Chondrocyte (in vitro differentiated cells): Measurements from ENCODE around the gene HLA-F. TPM values are rescaled to one million over a fixed set of nuclear protein-coding genes. Genes with fewer than 3 reads are reported as not detected.
A peak's percentile ranks its signal among the peaks of the same experiment; 100 is the strongest.

Experiments
- DNase-seq: peaks from one replicate; pipeline ENCODE4 v3.0.0; 2021; ENCODE audit warnings: mixed read lengths, low spot score
- H3K27ac Mint-ChIP-seq: one replicate; pipeline ENCODE4 v1.8.0; 2021; ENCODE audit warnings: mild to moderate bottlenecking, moderate library complexity, mixed read lengths; ENCODE audit not compliant: unreplicated experiment
- H3K27me3 Mint-ChIP-seq: 2 replicates; pipeline ENCODE4 v1.8.0; 2021; ENCODE audit warnings: low read depth, mixed read lengths
- H3K36me3 Mint-ChIP-seq: 2 replicates; pipeline ENCODE4 v1.8.0; 2021; ENCODE audit warnings: low read depth, mixed read lengths
- H3K4me1 Mint-ChIP-seq: 2 replicates; pipeline ENCODE4 v1.8.0; 2021; ENCODE audit warnings: low read depth, mild to moderate bottlenecking, mixed read lengths
- H3K4me3 Mint-ChIP-seq: one replicate; pipeline ENCODE4 v1.8.0; 2021; ENCODE audit warnings: mild to moderate bottlenecking, moderate library complexity, mixed read lengths; ENCODE audit not compliant: unreplicated experiment
- H3K9me3 Mint-ChIP-seq: 2 replicates; pipeline ENCODE4 v1.8.0; 2021; ENCODE audit warnings: low read depth, mixed read lengths
- total RNA-seq: library from RNA; stranded (reverse); gene quantifications from 3 replicates; pipeline ENCODE4 v1.2.1, GENCODE V29; 2021
- TF ChIP-seq, protein P1 (sequence below): fragments of 200-600 bp; sonication (generic); IDR thresholded peaks from 2 replicates; pipeline ENCODE4 v1.5.0; 2021; ENCODE audit warnings: antibody characterized with exemption, mild to moderate bottlenecking, moderate library complexity

HLA-F gene
- total RNA-seq, 1 donor from 2014 or later: 6.6 TPM

DNA sequence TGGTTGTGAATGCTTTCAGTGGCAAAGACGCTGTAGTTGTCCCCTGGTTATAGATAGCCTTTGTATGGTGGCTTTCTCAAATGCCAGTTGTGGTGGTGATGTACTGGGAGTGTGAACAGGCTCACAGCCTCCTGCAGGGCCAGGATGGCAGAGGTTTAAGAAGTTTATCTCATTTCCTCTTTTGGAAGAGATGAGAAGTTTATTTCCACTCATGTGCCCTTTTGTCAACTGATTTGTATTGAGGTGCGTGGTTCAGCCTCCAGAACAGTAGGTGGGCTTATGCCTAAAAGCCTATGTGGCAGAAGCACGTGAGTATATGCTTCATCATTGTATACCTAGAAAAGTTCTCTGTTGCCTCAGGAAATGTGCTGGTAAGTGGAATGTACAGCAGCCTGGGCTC, 28.6 kb upstream of the HLA-F start:
- peaks cover 5% of the 10 kb centered on the region for H3K27me3 Mint-ChIP-seq
- H3K36me3 Mint-ChIP-seq: peaks cover 2% of the 10 kb centered on the region
- DNase-seq: no peak
- TF ChIP-seq, protein P1, sequence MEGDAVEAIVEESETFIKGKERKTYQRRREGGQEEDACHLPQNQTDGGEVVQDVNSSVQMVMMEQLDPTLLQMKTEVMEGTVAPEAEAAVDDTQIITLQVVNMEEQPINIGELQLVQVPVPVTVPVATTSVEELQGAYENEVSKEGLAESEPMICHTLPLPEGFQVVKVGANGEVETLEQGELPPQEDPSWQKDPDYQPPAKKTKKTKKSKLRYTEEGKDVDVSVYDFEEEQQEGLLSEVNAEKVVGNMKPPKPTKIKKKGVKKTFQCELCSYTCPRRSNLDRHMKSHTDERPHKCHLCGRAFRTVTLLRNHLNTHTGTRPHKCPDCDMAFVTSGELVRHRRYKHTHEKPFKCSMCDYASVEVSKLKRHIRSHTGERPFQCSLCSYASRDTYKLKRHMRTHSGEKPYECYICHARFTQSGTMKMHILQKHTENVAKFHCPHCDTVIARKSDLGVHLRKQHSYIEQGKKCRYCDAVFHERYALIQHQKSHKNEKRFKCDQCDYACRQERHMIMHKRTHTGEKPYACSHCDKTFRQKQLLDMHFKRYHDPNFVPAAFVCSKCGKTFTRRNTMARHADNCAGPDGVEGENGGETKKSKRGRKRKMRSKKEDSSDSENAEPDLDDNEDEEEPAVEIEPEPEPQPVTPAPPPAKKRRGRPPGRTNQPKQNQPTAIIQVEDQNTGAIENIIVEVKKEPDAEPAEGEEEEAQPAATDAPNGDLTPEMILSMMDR: no peak
- H3K27ac Mint-ChIP-seq: no peak overlapping the region
- H3K4me3 Mint-ChIP-seq: no peak overlapping the region
- peaks cover 8% of the 10 kb centered on the region for H3K9me3 Mint-ChIP-seq
- H3K4me1 Mint-ChIP-seq: peaks cover 2% of the 10 kb centered on the region

DNA sequence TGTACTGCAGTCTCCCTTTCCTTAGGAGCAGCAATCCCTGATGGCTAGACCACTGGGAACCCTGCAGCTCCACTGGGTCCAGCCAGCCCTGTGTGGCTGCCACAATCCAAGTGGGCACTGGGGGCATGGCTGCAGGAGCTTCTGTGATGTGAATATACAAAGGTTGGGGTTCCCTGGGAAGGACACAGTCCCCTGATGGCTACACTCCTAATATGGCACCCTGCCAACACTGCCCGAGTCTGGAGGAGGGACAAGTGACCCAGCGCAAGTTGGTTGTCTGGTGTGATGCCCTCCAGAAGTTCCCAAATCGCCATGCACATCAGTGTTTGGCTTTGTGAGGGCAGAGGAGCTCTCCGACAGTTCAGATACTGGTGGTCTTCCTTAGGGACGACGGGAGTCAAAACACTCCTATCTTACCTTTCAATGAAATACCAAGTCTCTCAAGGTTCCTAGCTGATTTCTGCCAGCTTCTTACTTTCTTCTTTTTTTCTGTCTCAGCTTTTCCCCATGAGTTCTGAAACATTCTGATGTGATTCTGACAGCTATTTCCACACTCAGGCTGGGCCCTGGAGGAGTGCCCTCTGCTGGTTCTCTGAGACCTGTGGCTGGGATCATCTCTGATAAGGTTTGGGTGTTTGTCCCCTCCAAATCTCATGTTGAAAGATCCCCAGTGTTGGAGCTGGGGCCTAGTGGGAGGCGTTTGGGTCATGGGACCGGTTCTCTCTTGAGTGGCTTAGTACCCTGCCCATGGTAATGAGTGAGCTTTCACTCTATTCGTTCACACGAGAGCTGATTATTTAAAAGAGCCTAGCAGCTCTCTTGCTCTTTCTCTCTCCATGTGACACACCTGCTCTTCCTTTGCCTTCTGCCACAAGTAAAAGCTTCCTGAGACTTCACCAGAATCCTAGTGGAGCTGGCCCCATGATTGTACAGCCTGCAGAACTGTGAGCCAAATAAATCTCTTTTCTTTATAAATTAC, 26.8 kb upstream of the HLA-F start:
- Mint-ChIP-seq H3K27me3 (peaks cover 18% of the 10 kb centered on the region), H3K27ac (no peak overlapping the region), H3K9me3 (peaks cover 8% of the 10 kb centered on the region), H3K4me3 (no peak overlapping the region), H3K4me1 (no peaks in the 10 kb centered on the region), H3K36me3 (peaks cover 2% of the 10 kb centered on the region)
- DNase-seq: no peak
- TF ChIP-seq, protein P1: peak; percentile 80

DNA sequence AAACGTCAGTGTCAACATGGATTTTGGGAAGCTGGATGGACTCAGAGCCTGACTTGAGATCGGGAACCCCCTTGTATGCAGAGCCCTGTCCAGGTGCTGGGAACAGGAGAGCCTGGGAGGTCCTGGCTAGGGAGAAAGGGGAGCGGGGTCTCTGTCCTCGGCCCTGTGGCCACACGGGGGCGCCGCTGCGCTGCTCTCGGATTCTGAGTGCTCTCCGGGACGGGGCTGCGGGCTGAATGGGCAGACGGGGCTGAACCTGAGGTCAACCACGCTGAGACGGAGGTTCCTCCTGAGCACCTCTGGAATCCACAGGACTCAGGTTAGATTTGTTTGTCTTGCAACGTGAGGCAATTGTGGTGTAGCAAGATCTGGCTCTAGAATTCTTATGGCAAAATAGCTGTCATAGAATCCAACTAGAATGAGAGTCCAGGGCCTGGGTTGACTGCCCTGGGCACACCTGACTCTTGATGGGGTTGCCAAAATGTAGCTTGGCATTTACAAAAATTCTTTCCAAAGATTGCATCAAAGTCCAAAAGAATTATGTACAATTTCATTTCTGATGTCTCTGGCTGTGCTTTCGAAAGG, 20.6 kb upstream of the HLA-F start:
- TF ChIP-seq, protein P1: peak; percentile 82
- Mint-ChIP-seq H3K27ac (no peak overlapping the region), H3K27me3 (peaks cover 55% of the 10 kb centered on the region), H3K4me1 (no peaks in the 10 kb centered on the region), H3K9me3 (no peaks in the 10 kb centered on the region), H3K36me3 (no peaks in the 10 kb centered on the region), H3K4me3 (no peak overlapping the region)
- DNase-seq: no peak

DNA sequence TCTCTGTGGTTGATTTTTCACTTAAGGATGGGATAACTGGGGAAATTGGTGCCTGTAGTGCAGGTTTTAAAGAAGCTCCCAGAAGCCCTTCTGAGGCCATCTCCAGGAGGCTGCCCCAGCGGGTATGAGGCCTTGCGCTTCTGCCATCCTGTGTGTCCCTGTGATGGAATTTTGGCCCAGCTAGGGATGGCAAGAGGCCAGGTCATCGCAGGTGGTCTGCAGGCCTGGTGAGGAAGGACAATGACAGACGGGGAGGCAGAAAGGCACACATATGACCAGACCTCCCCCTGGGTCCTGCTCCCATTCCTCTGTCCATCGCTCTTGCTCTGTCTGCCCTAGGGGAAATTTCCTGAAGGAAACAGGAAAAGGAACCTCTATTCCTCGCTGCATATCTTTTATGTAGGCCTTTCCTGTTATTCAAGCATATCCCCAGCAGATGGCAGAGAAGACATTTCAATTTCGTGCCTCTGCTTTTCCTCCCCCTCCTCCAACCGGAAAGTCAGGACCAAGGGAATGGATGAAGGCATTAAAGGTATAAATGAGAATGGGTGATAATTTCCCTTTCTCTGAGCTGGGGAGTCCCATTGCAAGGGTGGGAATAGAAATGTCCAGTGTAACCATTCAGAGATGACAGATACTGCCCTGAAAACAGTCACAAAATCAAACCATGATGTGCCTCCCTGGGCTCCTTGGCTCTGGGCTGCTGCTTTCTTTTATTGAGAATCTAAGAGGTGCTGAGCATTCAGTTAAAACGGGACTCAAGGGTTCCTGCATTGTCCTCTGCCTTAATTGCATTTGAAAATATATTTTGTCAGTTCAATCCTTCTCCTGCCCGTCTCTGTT, 17.6 kb upstream of the HLA-F start:
- no peaks in the 10 kb centered on the region for H3K4me1 Mint-ChIP-seq
- H3K36me3 Mint-ChIP-seq: no peaks in the 10 kb centered on the region
- no peak for DNase-seq
- H3K27me3 Mint-ChIP-seq: peaks cover 62% of the 10 kb centered on the region
- H3K9me3 Mint-ChIP-seq: no peaks in the 10 kb centered on the region
- peak overlapping the region; percentile 29 for H3K27ac Mint-ChIP-seq
- TF ChIP-seq, protein P1: peak; percentile 87
- no peak overlapping the region for H3K4me3 Mint-ChIP-seq
